ENCODE data around the gene FGD3. TPM values are rescaled to one million over a fixed set of nuclear protein-coding genes. Genes with fewer than 3 reads are reported as not detected.

FGD3 gene
- total RNA-seq, 1 experiment from 2014 or later = 1.8 TPM

DNA sequence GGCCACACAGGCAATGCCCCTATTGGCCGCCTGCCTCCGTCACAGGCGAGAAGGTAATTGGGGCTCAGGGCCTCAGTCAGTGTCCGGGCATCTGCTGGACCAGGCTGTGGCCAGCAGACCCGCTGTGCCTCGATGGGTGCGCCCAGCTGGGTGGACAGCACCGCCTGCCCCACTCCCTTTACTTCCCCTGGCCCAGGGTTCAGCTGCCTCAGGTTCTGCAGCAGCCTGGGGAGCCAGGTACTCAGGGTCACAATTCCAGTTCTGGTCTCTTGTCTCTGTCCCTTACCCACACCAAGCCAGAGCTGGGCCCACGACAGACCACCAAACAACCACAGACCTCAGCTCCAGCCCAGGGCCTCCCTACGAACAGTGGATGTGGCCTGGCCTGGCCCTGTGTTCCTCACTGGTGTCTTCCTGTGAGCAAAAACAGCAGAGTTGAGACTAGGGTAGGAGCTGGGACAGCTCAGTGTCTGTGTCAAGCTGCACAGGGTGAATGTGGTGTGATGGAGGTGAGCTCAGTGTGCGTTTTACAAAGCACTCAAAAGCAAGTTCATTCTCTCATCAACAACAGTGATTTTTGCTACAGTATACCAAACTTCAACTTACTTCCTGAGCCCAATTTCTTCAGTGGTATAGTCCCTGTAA is 77.8 kb downstream of the FGD3 start:
- no peak overlapping the region for H3T11ph ChIP-seq (ENCODE audit: low read length)
- H3K79me2 ChIP-seq (ENCODE audit: insufficient read depth, low read length) = no peaks in the 10 kb centered on the region
- no peak overlapping the region for H3K56ac ChIP-seq (ENCODE audit: insufficient read length, low read depth, low read length)
- no peaks in the 10 kb centered on the region for H4K20me1 ChIP-seq (ENCODE audit: control insufficient read depth, insufficient read depth, insufficient read length)
- no peak for DNase-seq
- no peak overlapping the region for H3K23ac ChIP-seq (ENCODE audit: insufficient read length, low read depth, low read length)
- no peak overlapping the region for H4K91ac ChIP-seq (ENCODE audit: insufficient read length, low read depth, low read length)
- no peak overlapping the region for H2BK12ac ChIP-seq (ENCODE audit: insufficient read length, low read depth, low read length)
- Mint-ChIP-seq H3K36me3 (ENCODE audit: insufficient read depth in 1 of 3, low read depth in 3 of 3) (no peaks in the 10 kb centered on the region), H3K27me3 (ENCODE audit: low read depth) (no peaks in the 10 kb centered on the region), H3K4me1 (peaks cover 5 to 8% of the 10 kb centered on the region in 2 experiments), H3K4me3 (no peak overlapping the region), H3K9me3 (no peaks in the 10 kb centered on the region), H3K27ac (no peak overlapping the region)
- no peak overlapping the region for H4K5ac ChIP-seq (ENCODE audit: insufficient read length, low read depth, low read length)
- H3K27me3 ChIP-seq (ENCODE audit: insufficient read depth, low read length) = no peaks in the 10 kb centered on the region
- no peak overlapping the region for H2AFZ ChIP-seq (ENCODE audit: low read length)
- no peak overlapping the region for H2AK5ac ChIP-seq (ENCODE audit: insufficient read length, low read length)
- H3K9me3 ChIP-seq (ENCODE audit: control insufficient read depth, low read depth, low read length) = no peaks in the 10 kb centered on the region
- H4K8ac ChIP-seq (replicated peaks; ENCODE audit: insufficient read length, low read depth, low read length) = no peak overlapping the region
- H2BK15ac ChIP-seq (ENCODE audit: low read depth, low read length) = no peak overlapping the region
- H3K4me1 ChIP-seq (ENCODE audit: insufficient read depth, low read length) = no peaks in the 10 kb centered on the region; the same call in 1 of the 2 replicates
- H3K14ac ChIP-seq (ENCODE audit: insufficient read depth, low read length) = no peak overlapping the region
- H3K18ac ChIP-seq (ENCODE audit: insufficient read length, low read depth, low read length) = no peak overlapping the region
- no peak overlapping the region for H3K4me2 ChIP-seq (ENCODE audit: insufficient read depth, insufficient read length, low read length)
- H2BK20ac ChIP-seq (ENCODE audit: low read depth, low read length, poor library complexity, severe bottlenecking) = no peak overlapping the region
- no CpG with 5 or more reads among the region's 11 CpGs for WGBS (ENCODE audit: extremely low coverage, insufficient read length, low lambda C conversion rate)
- no peak overlapping the region for H3K4ac ChIP-seq (ENCODE audit: low read depth, low read length)
- TF ChIP-seq, protein P1, sequence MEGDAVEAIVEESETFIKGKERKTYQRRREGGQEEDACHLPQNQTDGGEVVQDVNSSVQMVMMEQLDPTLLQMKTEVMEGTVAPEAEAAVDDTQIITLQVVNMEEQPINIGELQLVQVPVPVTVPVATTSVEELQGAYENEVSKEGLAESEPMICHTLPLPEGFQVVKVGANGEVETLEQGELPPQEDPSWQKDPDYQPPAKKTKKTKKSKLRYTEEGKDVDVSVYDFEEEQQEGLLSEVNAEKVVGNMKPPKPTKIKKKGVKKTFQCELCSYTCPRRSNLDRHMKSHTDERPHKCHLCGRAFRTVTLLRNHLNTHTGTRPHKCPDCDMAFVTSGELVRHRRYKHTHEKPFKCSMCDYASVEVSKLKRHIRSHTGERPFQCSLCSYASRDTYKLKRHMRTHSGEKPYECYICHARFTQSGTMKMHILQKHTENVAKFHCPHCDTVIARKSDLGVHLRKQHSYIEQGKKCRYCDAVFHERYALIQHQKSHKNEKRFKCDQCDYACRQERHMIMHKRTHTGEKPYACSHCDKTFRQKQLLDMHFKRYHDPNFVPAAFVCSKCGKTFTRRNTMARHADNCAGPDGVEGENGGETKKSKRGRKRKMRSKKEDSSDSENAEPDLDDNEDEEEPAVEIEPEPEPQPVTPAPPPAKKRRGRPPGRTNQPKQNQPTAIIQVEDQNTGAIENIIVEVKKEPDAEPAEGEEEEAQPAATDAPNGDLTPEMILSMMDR (conservative IDR thresholded peaks at IDR 0.05) = no peak
- H3K23me2 ChIP-seq (ENCODE audit: insufficient read length, low read depth, low read length, poor library complexity, severe bottlenecking) = no peaks in the 10 kb centered on the region
- H3K27ac ChIP-seq (ENCODE audit: insufficient read length, low read depth, low read length) = no peak overlapping the region
- no peaks in the 10 kb centered on the region for H3K79me1 ChIP-seq (ENCODE audit: insufficient read depth, low read depth, low read length, poor library complexity, severe bottlenecking)
- H3K9ac ChIP-seq (ENCODE audit: extremely low read depth, insufficient read length, low read length) = no peak overlapping the region
- no peak overlapping the region for H2BK5ac ChIP-seq (ENCODE audit: insufficient read length, low read length)
- H2BK120ac ChIP-seq (ENCODE audit: low read depth, low read length, poor library complexity, severe bottlenecking) = no peak overlapping the region
